Lower lobe of right lung (tissue), 2 donors: ENCODE measurements around the gene MFAP5. TPM values are rescaled to one million over a fixed set of nuclear protein-coding genes. Genes with fewer than 3 reads are reported as not detected.
A peak's percentile ranks its signal among the peaks of the same experiment; 100 is the strongest.

ENCODE experiments used
- ATAC-seq, 2 donors: fragments of 200-7000 bp; cut with Tn5 transposase; one replicate each; pipeline ENCODE4 v1.9.1; 2020 to 2022; ENCODE audit warnings: mild to moderate bottlenecking in 2 of 2, moderate library complexity in 2 of 2
- DNase-seq: peaks from one replicate; pipeline ENCODE4 v3.0.0-alpha.2; 2020
- H3K27ac ChIP-seq: fragments of 200-600 bp; one replicate; pipeline ENCODE4 v1.8.0; 2022
- H3K27me3 ChIP-seq: fragments of 200-600 bp; one replicate; pipeline ENCODE4 v1.8.0; 2022; ENCODE audit warnings: low read depth
- H3K36me3 ChIP-seq: fragments of 200-600 bp; one replicate; pipeline ENCODE4 v1.8.0; 2022; ENCODE audit warnings: mild to moderate bottlenecking
- H3K4me1 ChIP-seq: fragments of 200-600 bp; one replicate; pipeline ENCODE4 v1.8.0; 2022
- H3K4me3 ChIP-seq: fragments of 200-600 bp; one replicate; pipeline ENCODE4 v1.8.0; 2022; ENCODE audit warnings: mild to moderate bottlenecking
- H3K9me3 ChIP-seq: fragments of 200-600 bp; one replicate; pipeline ENCODE4 v1.8.0; 2022
- intact Hi-C: fragments of 100-400 bp; cut with DNase I; formaldehyde crosslinking; loops from one replicate; pipeline ENCODE4 v1.11.0; 2022
- total RNA-seq: library from RNA; stranded (reverse); fragmentation: NEBNext Ultra II Directional; extraction: Animal tissue kit (Norgen Biotek cat#: 25700); gene quantifications from one replicate; pipeline ENCODE4 v1.2.1, GENCODE V29; 2021
- TF ChIP-seq, protein P1 (sequence below): fragments of 200-600 bp; IDR thresholded peaks from one replicate; pipeline ENCODE4 v1.8.0; 2022; ENCODE audit warnings: antibody characterized with exemption, mild to moderate bottlenecking
- donor health status: DM: no; HTN: yes; CAD: no; lungs with severe emphysema.

Gene MFAP5
- total RNA-seq, 1 donor from 2014 or later, result 50.2 TPM

- Histone ChIP-seq H3K27ac (peak overlapping the region; percentile 42), H3K36me3 (no peaks in the 10 kb centered on the region), H3K9me3 (no peaks in the 10 kb centered on the region), H3K4me3 (peak overlapping the region; percentile 14), H3K27me3 (no peaks in the 10 kb centered on the region), H3K4me1 (peaks cover 9% of the 10 kb centered on the region)
- intact Hi-C loops, result no loop called here
- DNase-seq (no peak), ATAC-seq (peak; percentile 90 to 92)
- TF ChIP-seq, protein P1, sequence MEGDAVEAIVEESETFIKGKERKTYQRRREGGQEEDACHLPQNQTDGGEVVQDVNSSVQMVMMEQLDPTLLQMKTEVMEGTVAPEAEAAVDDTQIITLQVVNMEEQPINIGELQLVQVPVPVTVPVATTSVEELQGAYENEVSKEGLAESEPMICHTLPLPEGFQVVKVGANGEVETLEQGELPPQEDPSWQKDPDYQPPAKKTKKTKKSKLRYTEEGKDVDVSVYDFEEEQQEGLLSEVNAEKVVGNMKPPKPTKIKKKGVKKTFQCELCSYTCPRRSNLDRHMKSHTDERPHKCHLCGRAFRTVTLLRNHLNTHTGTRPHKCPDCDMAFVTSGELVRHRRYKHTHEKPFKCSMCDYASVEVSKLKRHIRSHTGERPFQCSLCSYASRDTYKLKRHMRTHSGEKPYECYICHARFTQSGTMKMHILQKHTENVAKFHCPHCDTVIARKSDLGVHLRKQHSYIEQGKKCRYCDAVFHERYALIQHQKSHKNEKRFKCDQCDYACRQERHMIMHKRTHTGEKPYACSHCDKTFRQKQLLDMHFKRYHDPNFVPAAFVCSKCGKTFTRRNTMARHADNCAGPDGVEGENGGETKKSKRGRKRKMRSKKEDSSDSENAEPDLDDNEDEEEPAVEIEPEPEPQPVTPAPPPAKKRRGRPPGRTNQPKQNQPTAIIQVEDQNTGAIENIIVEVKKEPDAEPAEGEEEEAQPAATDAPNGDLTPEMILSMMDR, result no peak
Measured at GRCh38 chr12:8681129-8681884, 18.7 kb upstream of the MFAP5 start.

DNA sequence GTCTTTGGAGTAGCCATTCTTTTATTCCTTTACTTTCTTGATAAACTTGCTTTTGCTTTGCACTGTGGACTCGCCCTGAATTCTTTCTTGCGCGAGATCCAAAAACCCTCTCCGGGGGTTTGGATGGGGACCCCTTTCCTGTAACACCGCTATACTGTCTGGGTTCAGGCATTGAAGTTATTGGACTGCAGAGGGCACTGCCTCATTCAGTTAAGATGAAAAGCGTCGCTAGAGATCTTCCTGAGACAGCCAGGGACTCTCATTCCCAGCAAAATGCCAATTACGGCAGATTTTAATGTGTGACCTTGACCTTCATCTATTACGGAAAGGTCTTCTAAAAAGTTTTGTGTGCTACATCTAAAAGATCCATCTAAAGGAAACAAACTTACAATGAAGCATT lies 17.9 kb upstream of the MFAP5 start:
- no peak for ATAC-seq
- Histone ChIP-seq H3K9me3 (no peaks in the 10 kb centered on the region), H3K4me1 (peaks cover 9% of the 10 kb centered on the region), H3K4me3 (no peak overlapping the region), H3K36me3 (no peaks in the 10 kb centered on the region), H3K27ac (no peak overlapping the region), H3K27me3 (no peaks in the 10 kb centered on the region)
- DNase-seq, result no peak
- TF ChIP-seq, protein P1, result no peak
- intact Hi-C loops, result no loop called here

GRCh38 chr12:8678661-8679111 lies 16.1 kb upstream of the MFAP5 start:
- Histone ChIP-seq H3K36me3 (no peaks in the 10 kb centered on the region), H3K4me3 (no peak overlapping the region), H3K27ac (no peak overlapping the region), H3K9me3 (no peaks in the 10 kb centered on the region), H3K4me1 (peaks cover 9% of the 10 kb centered on the region), H3K27me3 (no peaks in the 10 kb centered on the region)
- intact Hi-C loops, result no loop called here
- ATAC-seq (no peak), DNase-seq (no peak)
- TF ChIP-seq, protein P1, result no peak

DNA sequence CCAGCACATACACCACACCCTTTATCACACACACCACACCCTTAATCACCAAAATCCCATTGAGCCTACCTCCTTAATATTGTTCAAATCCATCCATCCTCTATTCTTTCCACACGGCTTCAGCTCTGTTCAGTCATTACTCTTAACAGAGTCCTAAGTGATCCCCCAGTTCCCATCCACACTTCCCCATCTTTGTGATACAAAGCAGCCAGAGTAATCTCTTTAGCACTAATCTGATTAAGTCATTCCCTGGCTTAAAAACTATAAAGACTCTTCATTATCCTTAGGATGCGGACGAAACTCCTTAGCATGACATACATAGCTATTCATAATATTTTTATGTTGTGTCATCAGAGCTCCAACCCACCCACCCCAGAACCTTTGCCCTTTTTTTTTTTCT lies 14.7 kb upstream of the MFAP5 start:
- DNase-seq (no peak), ATAC-seq (no peak)
- TF ChIP-seq, protein P1, result no peak
- H3K9me3 ChIP-seq, result no peaks in the 10 kb centered on the region
- no peak overlapping the region for H3K27ac ChIP-seq
- H3K27me3 ChIP-seq, result no peaks in the 10 kb centered on the region
- intact Hi-C loops, result no loop called here
- H3K36me3 ChIP-seq, result no peaks in the 10 kb centered on the region
- no peak overlapping the region for H3K4me3 ChIP-seq
- H3K4me1 ChIP-seq, result peaks cover 9% of the 10 kb centered on the region

DNA sequence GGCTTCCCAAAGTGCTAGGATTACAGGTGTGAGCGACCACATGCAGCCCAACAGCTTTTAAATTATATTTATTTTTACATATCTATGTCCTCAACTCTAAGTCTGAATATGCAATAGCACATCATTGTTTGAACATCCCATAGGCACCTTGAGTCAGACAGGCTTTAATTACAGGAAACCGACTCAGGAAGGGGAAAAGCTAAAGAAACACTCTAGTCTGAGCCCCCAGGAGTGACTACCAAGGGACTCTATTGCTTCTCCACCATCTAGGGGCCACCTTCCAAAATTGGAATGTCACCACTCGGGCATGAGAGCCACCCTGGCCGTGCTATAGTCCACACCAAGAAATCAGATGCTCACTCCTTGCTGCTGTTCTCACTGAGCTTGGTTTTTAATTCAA lies 14.0 kb upstream of the MFAP5 start:
- Histone ChIP-seq H3K9me3 (no peaks in the 10 kb centered on the region), H3K4me1 (peaks cover 2% of the 10 kb centered on the region), H3K27me3 (no peaks in the 10 kb centered on the region), H3K36me3 (no peaks in the 10 kb centered on the region), H3K27ac (no peak overlapping the region), H3K4me3 (no peak overlapping the region)
- ATAC-seq (no peak), DNase-seq (no peak)
- intact Hi-C loops, result no loop called here
- TF ChIP-seq, protein P1, result no peak
